ENCODE results near the gene RYR3. TPM values are rescaled to one million over a fixed set of nuclear protein-coding genes. Genes with fewer than 3 reads are reported as not detected.

The RYR3 gene
- total RNA-seq, 1 experiment from 2014 or later = not detected

DNA sequence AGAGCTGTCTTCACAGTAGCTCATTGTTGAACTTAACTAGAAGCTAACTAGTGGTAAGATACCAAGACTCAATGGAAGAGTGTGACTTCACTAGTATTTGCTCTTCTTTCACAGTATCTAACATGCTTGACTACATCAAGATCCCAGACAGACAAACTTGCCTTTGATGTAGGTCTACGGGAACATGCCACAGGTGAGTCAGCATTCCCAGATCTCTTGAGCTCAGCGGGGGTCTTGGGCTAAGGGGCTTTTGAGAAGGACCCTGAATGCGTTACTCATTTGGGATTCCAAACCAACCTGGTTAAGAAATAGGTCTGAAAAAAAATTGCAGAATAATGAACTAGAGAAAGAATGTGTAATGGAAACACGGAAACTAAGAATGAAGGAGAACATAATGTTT, 222.4 kb downstream of the RYR3 start:
- intact Hi-C loops (cut with micrococcal nuclease; ENCODE audit: unreplicated experiment) = no loop called here
- POLR2A ChIA-PET (ENCODE audit: low non-redundant PET) = no interaction called here
- BruUV-seq (replicated peaks) = no TSS peak
- H3K4me1 ChIP-seq (ENCODE audit: insufficient read depth, low read length, poor library complexity, severe bottlenecking) = no peaks in the 10 kb centered on the region
- H3K27ac ChIP-seq (ENCODE audit: low read depth, low read length, poor library complexity, severe bottlenecking) = no peak overlapping the region
- CTCF ChIA-PET = no interaction called here
- TF ChIP-seq, protein P1, sequence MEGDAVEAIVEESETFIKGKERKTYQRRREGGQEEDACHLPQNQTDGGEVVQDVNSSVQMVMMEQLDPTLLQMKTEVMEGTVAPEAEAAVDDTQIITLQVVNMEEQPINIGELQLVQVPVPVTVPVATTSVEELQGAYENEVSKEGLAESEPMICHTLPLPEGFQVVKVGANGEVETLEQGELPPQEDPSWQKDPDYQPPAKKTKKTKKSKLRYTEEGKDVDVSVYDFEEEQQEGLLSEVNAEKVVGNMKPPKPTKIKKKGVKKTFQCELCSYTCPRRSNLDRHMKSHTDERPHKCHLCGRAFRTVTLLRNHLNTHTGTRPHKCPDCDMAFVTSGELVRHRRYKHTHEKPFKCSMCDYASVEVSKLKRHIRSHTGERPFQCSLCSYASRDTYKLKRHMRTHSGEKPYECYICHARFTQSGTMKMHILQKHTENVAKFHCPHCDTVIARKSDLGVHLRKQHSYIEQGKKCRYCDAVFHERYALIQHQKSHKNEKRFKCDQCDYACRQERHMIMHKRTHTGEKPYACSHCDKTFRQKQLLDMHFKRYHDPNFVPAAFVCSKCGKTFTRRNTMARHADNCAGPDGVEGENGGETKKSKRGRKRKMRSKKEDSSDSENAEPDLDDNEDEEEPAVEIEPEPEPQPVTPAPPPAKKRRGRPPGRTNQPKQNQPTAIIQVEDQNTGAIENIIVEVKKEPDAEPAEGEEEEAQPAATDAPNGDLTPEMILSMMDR (conservative IDR thresholded peaks at IDR 0.05; ENCODE audit: low read depth, low read length) = no peak
- TF ChIP-seq EZH2 (IDR thresholded peaks at IDR 0.05; ENCODE audit: borderline replicate concordance, low read depth, low read length, poor library complexity, severe bottlenecking) = no peak
- H3K27me3 ChIP-seq (replicated peaks; ENCODE audit: insufficient read depth, low read depth, low read length, poor library complexity) = peaks cover 59% of the 10 kb centered on the region
- H3K36me3 ChIP-seq (ENCODE audit: insufficient read depth, low read length, poor library complexity, severe bottlenecking) = no peaks in the 10 kb centered on the region
- DNase-seq (ENCODE audit: low spot score) = no peak
- H3K4me3 ChIP-seq (ENCODE audit: low read depth, low read length, poor library complexity, severe bottlenecking) = no peak overlapping the region
- H3K9me3 ChIP-seq (ENCODE audit: low read depth, low read length, poor library complexity, severe bottlenecking) = no peaks in the 10 kb centered on the region

DNA sequence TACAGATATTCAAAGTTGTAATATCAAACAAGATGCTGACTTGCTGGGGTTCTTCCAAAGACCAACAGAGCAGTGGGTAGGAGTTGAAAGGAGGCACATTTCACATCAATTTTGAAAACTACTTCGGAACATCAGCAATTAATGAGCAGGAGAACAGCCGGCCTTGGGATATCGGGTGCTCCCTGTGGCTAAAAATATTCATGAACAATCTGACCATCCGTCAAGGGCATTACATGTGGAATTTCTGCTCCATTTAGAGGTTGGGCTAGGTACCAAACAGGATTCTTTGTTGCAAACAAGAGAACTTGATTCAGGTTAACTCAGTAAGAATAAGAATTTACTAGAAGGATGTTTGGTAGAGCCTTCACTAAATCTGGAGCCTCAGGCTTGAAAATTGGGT, 223.9 kb downstream of the RYR3 start:
- H3K27me3 ChIP-seq (replicated peaks; ENCODE audit: insufficient read depth, low read depth, low read length, poor library complexity) = peaks cover 59% of the 10 kb centered on the region
- no peaks in the 10 kb centered on the region for H3K4me1 ChIP-seq (ENCODE audit: insufficient read depth, low read length, poor library complexity, severe bottlenecking)
- POLR2A ChIA-PET (ENCODE audit: low non-redundant PET) = no interaction called here
- CTCF ChIA-PET = no interaction called here
- BruUV-seq (replicated peaks) = no TSS peak
- H3K36me3 ChIP-seq (ENCODE audit: insufficient read depth, low read length, poor library complexity, severe bottlenecking) = no peaks in the 10 kb centered on the region
- DNase-seq (ENCODE audit: low spot score) = no peak
- H3K27ac ChIP-seq (ENCODE audit: low read depth, low read length, poor library complexity, severe bottlenecking) = no peak overlapping the region
- H3K4me3 ChIP-seq (ENCODE audit: low read depth, low read length, poor library complexity, severe bottlenecking) = no peak overlapping the region
- TF ChIP-seq EZH2 (IDR thresholded peaks at IDR 0.05; ENCODE audit: borderline replicate concordance, low read depth, low read length, poor library complexity, severe bottlenecking) = no peak
- TF ChIP-seq, protein P1 (conservative IDR thresholded peaks at IDR 0.05; ENCODE audit: low read depth, low read length) = no peak
- intact Hi-C loops (cut with micrococcal nuclease; ENCODE audit: unreplicated experiment) = no loop called here
- H3K9me3 ChIP-seq (ENCODE audit: low read depth, low read length, poor library complexity, severe bottlenecking) = no peaks in the 10 kb centered on the region

DNA sequence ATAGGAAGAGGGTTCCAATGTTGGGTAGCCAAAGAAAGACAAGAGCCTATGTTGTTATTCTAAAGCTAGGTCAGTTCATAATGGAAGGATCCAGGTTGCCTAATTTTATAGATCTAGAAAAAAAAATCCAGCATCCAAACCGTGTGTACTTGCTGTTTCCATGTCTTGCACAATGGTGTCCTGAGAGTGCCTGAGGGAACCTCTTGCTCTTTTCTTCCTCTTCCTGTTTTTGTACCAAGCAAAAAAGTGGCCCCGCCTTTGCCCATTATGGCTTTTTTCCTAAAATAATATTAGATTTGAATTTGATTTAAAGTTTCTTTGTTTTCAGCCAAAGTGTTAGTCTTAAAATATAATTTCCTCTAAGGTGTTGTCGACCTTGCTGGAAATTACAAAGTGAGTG, 224.4 kb downstream of the RYR3 start:
- intact Hi-C loops (cut with micrococcal nuclease; ENCODE audit: unreplicated experiment) = no loop called here
- POLR2A ChIA-PET (ENCODE audit: low non-redundant PET) = no interaction called here
- Histone ChIP-seq H3K4me3 (ENCODE audit: low read depth, low read length, poor library complexity, severe bottlenecking) (no peak overlapping the region), H3K4me1 (ENCODE audit: insufficient read depth, low read length, poor library complexity, severe bottlenecking) (no peaks in the 10 kb centered on the region), H3K27me3 (replicated peaks; ENCODE audit: insufficient read depth, low read depth, low read length, poor library complexity) (peaks cover 54% of the 10 kb centered on the region), H3K9me3 (ENCODE audit: low read depth, low read length, poor library complexity, severe bottlenecking) (no peaks in the 10 kb centered on the region), H3K36me3 (ENCODE audit: insufficient read depth, low read length, poor library complexity, severe bottlenecking) (no peaks in the 10 kb centered on the region), H3K27ac (ENCODE audit: low read depth, low read length, poor library complexity, severe bottlenecking) (no peak overlapping the region)
- DNase-seq (ENCODE audit: low spot score) = no peak
- CTCF ChIA-PET = no interaction called here
- no TSS peak for BruUV-seq (replicated peaks)
- TF ChIP-seq, protein P1 (conservative IDR thresholded peaks at IDR 0.05; ENCODE audit: low read depth, low read length) = no peak

All from A673 (cell line).